Panc1 (cell line): ENCODE data around the gene BBS7. TPM values are rescaled to one million over a fixed set of nuclear protein-coding genes. Genes with fewer than 3 reads are reported as not detected.

Experiments used
- ATAC-seq: fragments of 200-7000 bp; cut with Tn5 transposase; 2 replicates; pipeline ENCODE4 v1.9.1; 2020; ENCODE audit warnings: mild to moderate bottlenecking, moderate library complexity
- BruUV-seq: library from RNA; stranded (reverse); fragments of 400-500 nt; replicated peaks from 2 replicates; lab custom pipeline; 2021; lab: Mats Ljungman, UMichigan
- CTCF ChIA-PET: fragments of 300-600 bp; sonication (Branson Sonifier 250); formaldehyde crosslinking; loops from one replicate; lab custom pipeline; 2022; ENCODE audit warnings: antibody characterized with exemption; lab: Charles Lee
- POLR2A ChIA-PET: fragments of 300-600 bp; sonication (Branson Sonifier 250); formaldehyde crosslinking; loops from one replicate; lab custom pipeline; 2022; ENCODE audit warnings: antibody characterized with exemption; lab: Charles Lee
- DNase-seq: peaks from one replicate; pipeline ENCODE4 v3.0.0-alpha.2; 2010; ENCODE audit warnings: low read depth, low spot score
- H3K27ac ChIP-seq: 2 replicates; pipeline ENCODE4 v1.5.1; 2011; ENCODE audit warnings: mild to moderate bottlenecking, low read length, inconsistent platforms
- H3K27me3 ChIP-seq: fragments of 200-500 bp; sonication (Bioruptor generic); 2 replicates; pipeline ENCODE4 v1.6.0; 2014; ENCODE audit warnings: low read length, inconsistent platforms; ENCODE audit not compliant: control insufficient read depth, insufficient read depth
- H3K36me3 ChIP-seq: fragments of 200-500 bp; sonication (Bioruptor generic); 2 replicates; pipeline ENCODE4 v1.5.1; 2014; ENCODE audit warnings: inconsistent platforms, mild to moderate bottlenecking, low read length, moderate library complexity; ENCODE audit not compliant: control insufficient read depth, insufficient read depth
- H3K4me1 ChIP-seq: 2 replicates; pipeline ENCODE4 v1.5.1; 2011; ENCODE audit warnings: inconsistent platforms, mild to moderate bottlenecking, low read length, moderate library complexity; ENCODE audit not compliant: control insufficient read depth, insufficient read depth
- H3K4me3 ChIP-seq, 2 experiments: 2 replicates each; pipeline ENCODE4 v1.5.1; 2011 to 2012; ENCODE audit warnings: low read depth in 2 of 2, low read length in 2 of 2, mild to moderate bottlenecking in 2 of 2, inconsistent platforms in 1 of 2, moderate library complexity in 1 of 2
- H3K9me3 ChIP-seq: fragments of 200-500 bp; sonication (Bioruptor generic); 2 replicates; pipeline ENCODE4 v1.5.1; 2014; ENCODE audit warnings: low read depth, mild to moderate bottlenecking, inconsistent platforms, low read length, moderate library complexity; ENCODE audit not compliant: control insufficient read depth, insufficient read depth
- POLR2AphosphoS5 ChIP-seq: IDR thresholded peaks from 2 replicates; pipeline ENCODE4 v1.6.1; 2012; ENCODE audit warnings: mild to moderate bottlenecking, low read depth, low read length, moderate library complexity
- REST ChIP-seq, 2 experiments: IDR thresholded peaks; 2 replicates each; pipeline ENCODE4 v1.6.1; 2011 to 2012; ENCODE audit warnings: low read depth in 2 of 2, control low read depth in 1 of 2, low read length in 1 of 2, mild to moderate bottlenecking in 1 of 2, moderate library complexity in 1 of 2; ENCODE audit not compliant: insufficient read depth in 1 of 2
- SIN3A ChIP-seq: IDR thresholded peaks from 2 replicates; pipeline ENCODE4 v1.6.1; 2012; ENCODE audit warnings: low read depth, mild to moderate bottlenecking, low read length, moderate library complexity, borderline replicate concordance; ENCODE audit not compliant: insufficient read depth
- TCF7L2 ChIP-seq: IDR thresholded peaks from 2 replicates; pipeline ENCODE4 v1.6.1; 2011; ENCODE audit warnings: mild to moderate bottlenecking, low read depth, low read length, inconsistent platforms
- in situ Hi-C: cut with HindIII; loops from 2 replicates; pipeline ENCODE4 v1.10.0; 2016; ENCODE audit warnings: low sequenced_read_pairs, low pct_unique_long_range_greater_than_20kb
- intact Hi-C: fragments of 100-400 bp; cut with micrococcal nuclease; formaldehyde crosslinking; loops from one replicate; pipeline ENCODE4 v1.10.0; 2022; ENCODE audit not compliant: unreplicated experiment
- total RNA-seq: library from RNA; stranded (reverse); gene quantifications from one replicate; pipeline ENCODE4 v1.2.1, GENCODE V29; 2021; ENCODE audit not compliant: unreplicated experiment
- TF ChIP-seq, protein P1 (sequence below): fragments of 450-650 bp; IDR thresholded peaks from 2 replicates; pipeline ENCODE4 v1.5.1; 2017; ENCODE audit warnings: mild to moderate bottlenecking

The BBS7 gene
- total RNA-seq, 1 experiment from 2014 or later = 9.1 TPM

- H3K36me3 ChIP-seq = peaks cover 66% of the 10 kb centered on the region
- peaks cover 11% of the 10 kb centered on the region for H3K4me1 ChIP-seq
- H3K4me3 ChIP-seq = no peak overlapping the region
- POLR2A ChIA-PET = no interaction called here
- H3K9me3 ChIP-seq = no peaks in the 10 kb centered on the region
- CTCF ChIA-PET = no interaction called here
- no peak for DNase-seq
- intact Hi-C loops (no loop called here), in situ Hi-C loops (no loop called here)
- no peak overlapping the region for H3K27ac ChIP-seq
- ATAC-seq = no peak
- H3K27me3 ChIP-seq = no peaks in the 10 kb centered on the region
- BruUV-seq = no TSS peak
- TF ChIP-seq, protein P1, sequence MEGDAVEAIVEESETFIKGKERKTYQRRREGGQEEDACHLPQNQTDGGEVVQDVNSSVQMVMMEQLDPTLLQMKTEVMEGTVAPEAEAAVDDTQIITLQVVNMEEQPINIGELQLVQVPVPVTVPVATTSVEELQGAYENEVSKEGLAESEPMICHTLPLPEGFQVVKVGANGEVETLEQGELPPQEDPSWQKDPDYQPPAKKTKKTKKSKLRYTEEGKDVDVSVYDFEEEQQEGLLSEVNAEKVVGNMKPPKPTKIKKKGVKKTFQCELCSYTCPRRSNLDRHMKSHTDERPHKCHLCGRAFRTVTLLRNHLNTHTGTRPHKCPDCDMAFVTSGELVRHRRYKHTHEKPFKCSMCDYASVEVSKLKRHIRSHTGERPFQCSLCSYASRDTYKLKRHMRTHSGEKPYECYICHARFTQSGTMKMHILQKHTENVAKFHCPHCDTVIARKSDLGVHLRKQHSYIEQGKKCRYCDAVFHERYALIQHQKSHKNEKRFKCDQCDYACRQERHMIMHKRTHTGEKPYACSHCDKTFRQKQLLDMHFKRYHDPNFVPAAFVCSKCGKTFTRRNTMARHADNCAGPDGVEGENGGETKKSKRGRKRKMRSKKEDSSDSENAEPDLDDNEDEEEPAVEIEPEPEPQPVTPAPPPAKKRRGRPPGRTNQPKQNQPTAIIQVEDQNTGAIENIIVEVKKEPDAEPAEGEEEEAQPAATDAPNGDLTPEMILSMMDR = no peak
- no peak for TF ChIP-seq TCF7L2
- no peak for TF ChIP-seq REST (IDR thresholded peaks at IDR 0.05; ENCODE audit: insufficient read depth in 1 of 2, low read depth in 2 of 2, low read length in 1 of 2)
- no peak for TF ChIP-seq SIN3A
- no peak for TF ChIP-seq POLR2AphosphoS5
Measured at GRCh38 chr4:121819216-121819965, 50.9 kb downstream of the BBS7 start.

DNA sequence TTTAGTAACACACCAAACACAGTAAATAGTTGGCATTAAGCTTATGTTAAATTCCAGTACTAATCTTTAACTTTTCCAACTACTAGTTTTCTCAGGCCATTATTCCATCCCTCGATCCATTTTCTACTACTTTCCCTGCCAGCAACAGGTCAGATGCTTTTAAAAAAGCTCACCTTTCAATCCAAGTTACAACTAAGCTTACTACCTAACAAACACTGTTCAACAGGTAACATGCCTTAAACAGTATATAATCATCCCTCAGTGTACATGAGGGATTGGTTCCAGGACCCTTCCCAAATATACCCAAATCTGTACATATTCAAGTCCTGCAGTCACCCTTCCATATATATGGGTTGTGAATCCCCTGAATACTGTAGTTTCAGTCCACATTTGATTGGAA lies 52.1 kb downstream of the BBS7 start:
- ATAC-seq (no peak), DNase-seq (no peak)
- TF ChIP-seq, protein P1 = no peak
- TF ChIP-seq TCF7L2 (no peak), POLR2AphosphoS5 (no peak), REST (IDR thresholded peaks at IDR 0.05; ENCODE audit: insufficient read depth in 1 of 2, low read depth in 2 of 2, low read length in 1 of 2) (no peak), SIN3A (no peak)
- intact Hi-C loops = no loop called here
- BruUV-seq = no TSS peak
- H3K4me3 ChIP-seq = no peak overlapping the region
- H3K27me3 ChIP-seq = no peaks in the 10 kb centered on the region
- H3K36me3 ChIP-seq = peaks cover 71% of the 10 kb centered on the region
- H3K9me3 ChIP-seq = no peaks in the 10 kb centered on the region
- ChIA-PET CTCF (no interaction called here), POLR2A (no interaction called here)
- H3K27ac ChIP-seq = no peak overlapping the region
- H3K4me1 ChIP-seq = peaks cover 11% of the 10 kb centered on the region
- in situ Hi-C loops = no loop called here
